Liver (tissue), 9 donors: ENCODE data around the gene CHEK2. TPM values are rescaled to one million over a fixed set of nuclear protein-coding genes. Genes with fewer than 3 reads are reported as not detected.
A peak's percentile ranks its signal among the peaks of the same experiment; 100 is the strongest.
"Not testable (repeated sequence)": the region's sequence is repeated elsewhere in the genome, so short reads cannot be mapped to it uniquely, and the experiment has no call there.

Experiments used
- DNase-seq: peaks from one replicate; pipeline ENCODE4 v3.0.0-alpha.2; 2017; ENCODE audit warnings: low spot score
- H3K27ac ChIP-seq, 2 donors: one replicate each; pipeline ENCODE4 v1.7.0; 2013; ENCODE audit warnings: inconsistent platforms in 2 of 2, low read length in 2 of 2, control low read depth in 1 of 2, low read depth in 1 of 2, mild to moderate bottlenecking in 1 of 2
- H3K27me3 ChIP-seq, 4 donors: one replicate each; pipeline versions ENCODE4 v1.6.1 to v1.7.0; 2013; ENCODE audit warnings: low read length in 3 of 4, inconsistent platforms in 1 of 4, mild to moderate bottlenecking in 1 of 4, moderate library complexity in 1 of 4; ENCODE audit not compliant: control insufficient read depth in 4 of 4, insufficient read depth in 4 of 4
- H3K36me3 ChIP-seq, 4 donors: one replicate each; pipeline versions ENCODE4 v1.6.1 to v1.7.0; 2013; ENCODE audit warnings: low read length in 3 of 4, mild to moderate bottlenecking in 3 of 4, low read depth in 1 of 4, moderate library complexity in 1 of 4; ENCODE audit not compliant: control insufficient read depth in 4 of 4, insufficient read depth in 3 of 4
- H3K4me1 ChIP-seq, 4 donors: one replicate each; pipeline versions ENCODE4 v1.6.1 to v1.7.0; 2013; ENCODE audit warnings: low read length in 3 of 4, mild to moderate bottlenecking in 3 of 4, moderate library complexity in 1 of 4; ENCODE audit not compliant: control insufficient read depth in 4 of 4, insufficient read depth in 4 of 4
- H3K4me3 ChIP-seq, 3 donors: one replicate each; pipeline versions ENCODE4 v1.6.1 to v1.7.0; 2013; ENCODE audit warnings: low read length in 3 of 3, control low read depth in 1 of 3, low read depth in 1 of 3, mild to moderate bottlenecking in 1 of 3
- H3K9ac ChIP-seq, 2 donors: one replicate each; pipeline ENCODE4 v1.7.0; 2013; ENCODE audit warnings: low read length in 2 of 2, mild to moderate bottlenecking in 2 of 2, moderate library complexity in 2 of 2, control low read depth in 1 of 2, low read depth in 1 of 2
- H3K9me3 ChIP-seq, 4 donors: one replicate each; pipeline versions ENCODE4 v1.6.1 to v1.7.0; 2013; ENCODE audit warnings: low read length in 3 of 4; ENCODE audit not compliant: control insufficient read depth in 4 of 4
- EGR1 ChIP-seq, 2 donors: IDR thresholded peaks; 2 replicates each; pipeline ENCODE4 v1.6.1; 2016 to 2018; ENCODE audit warnings: antibody characterized with exemption in 2 of 2, low read depth in 2 of 2
- HNF4G ChIP-seq: IDR thresholded peaks from 2 replicates; pipeline ENCODE4 v1.6.1; 2016; ENCODE audit warnings: antibody characterized with exemption
- JUND ChIP-seq, 2 donors: IDR thresholded peaks; 2 replicates each; pipeline ENCODE4 v1.6.1; 2016; ENCODE audit warnings: antibody characterized with exemption in 2 of 2
- NR2F2 ChIP-seq: IDR thresholded peaks from 2 replicates; pipeline ENCODE4 v1.6.1; 2016; ENCODE audit warnings: antibody characterized with exemption
- RAD21 ChIP-seq, 2 donors: IDR thresholded peaks; 2 replicates each; pipeline ENCODE4 v1.6.1; 2016; ENCODE audit warnings: antibody characterized with exemption in 2 of 2, mild to moderate bottlenecking in 2 of 2
- RXRA ChIP-seq, 2 donors: IDR thresholded peaks; 2 replicates each; pipeline ENCODE4 v1.6.1; 2017 to 2018; ENCODE audit warnings: antibody characterized with exemption in 2 of 2, mild to moderate bottlenecking in 1 of 2
- SP1 ChIP-seq: IDR thresholded peaks from 2 replicates; pipeline ENCODE4 v1.6.1; 2018; ENCODE audit warnings: antibody characterized with exemption, mild to moderate bottlenecking
- TAF1 ChIP-seq: conservative IDR thresholded peaks from 2 replicates; pipeline ENCODE4 v1.6.1; 2016; ENCODE audit warnings: antibody characterized with exemption, mild to moderate bottlenecking
- YY1 ChIP-seq: IDR thresholded peaks from 2 replicates; pipeline ENCODE4 v1.6.1; 2016; ENCODE audit warnings: antibody characterized with exemption, mild to moderate bottlenecking
- WGBS: extraction: QIAGEN DNeasy Blood & Tissue Kit; methylation state at CpG from one replicate; pipeline ENCODE4 v1.1.7; 2013; 5-methylcytosine and 5-hydroxymethylcytosine counted together
- polyA plus RNA-seq, 2 donors: library from polyadenylated mRNA; stranded (reverse) in 1 of 2; unstranded in 1 of 2; fragments of 200-250 nt in 1 of 2; fragments of >200 nt in 1 of 2; fragmentation: Nextera tagmentation in 1 of 2; extraction: Ambion mirVana in 1 of 2; gene quantifications; one replicate each; pipeline versions ENCODE4 v1.2.1 to v1.2.3, GENCODE V29; 2013 to 2015
- total RNA-seq, 2 donors: library from RNA; depleted of rRNA; stranded (reverse); fragments of >200 nt; gene quantifications; one replicate each; pipeline ENCODE4 v1.2.3, GENCODE V29; 2014
- donor health status: healthy.
- donor health status: healthy.
- donor health status: healthy.
- donor health status: healthy.
- donor health status: healthy.

Gene CHEK2
- total and polyA plus RNA-seq, 4 donors = 1.4 to 10.6 (median 2.8) TPM

GRCh38 chr22:28741200-28741784 lies 328 bp downstream of the CHEK2 start:
- Histone ChIP-seq H3K27me3 (no peaks in the 10 kb centered on the region), H3K27ac (peak overlapping the region; percentile 48 to 97), H3K36me3 (peaks cover 0 to 16% (median 9%) of the 10 kb centered on the region in 4 donors), H3K4me3 (peak overlapping the region; percentile 60 to 94 (median 80)), H3K4me1 (peaks cover 0 to 16% (median 9%) of the 10 kb centered on the region in 4 donors), H3K9ac (peak overlapping the region in 1 of 2 donors; percentile 80), H3K9me3 (no peaks in the 10 kb centered on the region)
- no peak for DNase-seq
- TF ChIP-seq NR2F2 = no peak
- peak in 1 of 2 donors; percentile 84 for TF ChIP-seq JUND (IDR thresholded peaks at IDR 0.05)
- 11% methylated on average over 18 of the region's 18 CpGs for whole genome bisulfite sequencing

DNA sequence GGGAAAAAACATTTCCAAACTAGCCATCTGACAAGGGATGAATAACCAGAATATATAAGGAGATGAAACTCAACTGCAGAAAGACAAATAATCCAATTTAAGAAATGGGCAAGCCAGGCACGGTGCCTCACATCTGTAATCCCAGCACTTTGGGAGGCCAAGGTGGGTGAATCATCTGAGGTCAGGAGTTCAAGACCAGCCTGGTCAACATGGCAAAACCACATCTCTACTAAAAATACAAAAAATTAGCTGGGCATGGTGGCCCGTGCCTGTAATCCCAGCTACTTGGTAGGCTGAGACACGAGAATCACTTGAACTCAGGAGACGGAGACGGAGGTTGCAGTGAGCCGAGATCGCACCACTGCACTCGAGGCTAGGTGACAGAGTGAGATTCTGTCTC lies 2.7 kb downstream of the CHEK2 start:
- H3K9me3 ChIP-seq, H3K4me3 ChIP-seq, H3K27ac ChIP-seq, H3K36me3 ChIP-seq, DNase-seq, H3K27me3 ChIP-seq, H3K9ac ChIP-seq: not testable (repeated sequence)
- H3K4me1 ChIP-seq = peaks cover 0 to 16% (median 9%) of the 10 kb centered on the region in 4 donors
- WGBS = 96% methylated on average over 8 of the region's 8 CpGs

DNA sequence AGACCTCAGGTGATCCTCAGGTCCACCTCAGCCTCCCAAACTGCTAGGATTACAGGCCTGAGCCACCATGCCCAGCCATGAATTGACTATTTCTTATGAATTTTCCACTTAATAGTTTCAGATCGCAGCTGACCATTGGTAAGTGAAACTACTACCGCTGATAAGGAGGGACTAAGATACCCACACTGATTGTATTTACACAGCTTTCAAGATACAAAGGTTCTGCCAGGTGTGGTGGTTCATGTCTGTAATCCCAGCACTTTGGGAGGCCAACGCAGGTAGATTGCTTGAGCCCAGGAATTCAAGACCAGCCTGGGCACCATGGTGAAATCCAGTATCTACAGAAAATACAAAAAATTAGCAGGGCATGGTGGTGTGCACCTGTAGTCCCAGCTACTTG lies 3.9 kb downstream of the CHEK2 start:
- Histone ChIP-seq H3K36me3 (no peaks in the 10 kb centered on the region), H3K9ac (no peak overlapping the region), H3K27ac (no peak overlapping the region), H3K4me1 (peaks cover 0 to 9% (median 7%) of the 10 kb centered on the region in 4 donors), H3K9me3 (no peaks in the 10 kb centered on the region), H3K27me3 (no peaks in the 10 kb centered on the region), H3K4me3 (no peak overlapping the region)
- WGBS = 81% methylated on average over 3 of the region's 3 CpGs
- TF ChIP-seq HNF4G (no peak), SP1 (no peak), TAF1 (no peak), YY1 (no peak), RXRA (IDR thresholded peaks at IDR 0.05) (no peak)
- DNase-seq = no peak

DNA sequence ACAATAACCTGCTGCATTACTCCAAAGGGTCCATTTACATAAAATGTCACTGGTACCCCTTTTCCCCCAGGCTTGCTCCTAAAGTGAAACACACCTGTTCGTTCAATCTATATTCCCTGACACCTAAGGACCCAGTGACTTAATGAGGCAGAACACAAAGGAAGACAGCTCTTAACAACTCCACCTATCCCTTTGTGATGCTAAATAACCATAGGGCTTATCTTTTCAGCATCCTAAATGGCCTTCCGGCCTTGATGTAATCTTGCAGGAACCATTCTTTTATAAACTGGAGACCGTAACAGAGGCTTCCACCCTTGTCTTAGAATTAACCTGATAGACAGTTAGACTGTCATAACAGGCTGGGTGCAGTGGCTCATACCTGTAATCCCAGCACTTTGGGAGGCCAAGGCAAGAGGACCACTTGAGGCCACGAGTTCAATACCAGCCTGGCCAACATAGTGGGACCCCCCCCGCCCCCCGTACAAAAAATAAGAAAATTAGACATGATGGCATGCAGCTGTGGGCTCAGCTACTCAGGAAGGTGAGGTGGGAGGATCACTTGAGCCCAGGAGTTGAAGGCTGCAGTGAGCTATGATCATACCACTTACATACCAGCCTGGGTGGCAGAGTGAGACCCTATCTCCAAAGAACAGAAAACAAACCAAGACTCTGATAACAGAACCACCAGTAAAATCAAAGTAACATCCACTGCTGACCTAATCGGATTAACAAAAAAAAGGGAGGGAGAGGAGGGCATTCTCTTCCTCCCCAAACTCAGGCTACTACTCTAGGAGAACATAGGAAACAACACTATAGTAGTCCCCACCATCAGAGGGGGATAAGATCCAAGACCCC lies 5.1 kb downstream of the CHEK2 start:
- WGBS = 82% methylated on average over 7 of the region's 7 CpGs
- Histone ChIP-seq H3K4me3 (no peak overlapping the region), H3K27ac (no peak overlapping the region), H3K9ac (no peak overlapping the region), H3K27me3 (no peaks in the 10 kb centered on the region), H3K9me3 (no peaks in the 10 kb centered on the region), H3K36me3 (no peaks in the 10 kb centered on the region), H3K4me1 (peaks cover 0 to 5% (median 5%) of the 10 kb centered on the region in 4 donors)
- DNase-seq = no peak
- no peak for TF ChIP-seq TAF1
- TF ChIP-seq HNF4G = no peak
- TF ChIP-seq RAD21 (IDR thresholded peaks at IDR 0.05) = no peak
- no peak for TF ChIP-seq EGR1 (IDR thresholded peaks at IDR 0.05; ENCODE audit: low read depth in 2 of 2)
- TF ChIP-seq RXRA (IDR thresholded peaks at IDR 0.05) = no peak
- TF ChIP-seq JUND (IDR thresholded peaks at IDR 0.05) = no peak
